Measurements from ENCODE around the gene HCN4. TPM values are rescaled to one million over a fixed set of nuclear protein-coding genes. Genes with fewer than 3 reads are reported as not detected.

HCN4 gene
- total and polyA plus RNA-seq, 2 experiments from 2014 or later, result 2.4 to 10.6 TPM

DNA sequence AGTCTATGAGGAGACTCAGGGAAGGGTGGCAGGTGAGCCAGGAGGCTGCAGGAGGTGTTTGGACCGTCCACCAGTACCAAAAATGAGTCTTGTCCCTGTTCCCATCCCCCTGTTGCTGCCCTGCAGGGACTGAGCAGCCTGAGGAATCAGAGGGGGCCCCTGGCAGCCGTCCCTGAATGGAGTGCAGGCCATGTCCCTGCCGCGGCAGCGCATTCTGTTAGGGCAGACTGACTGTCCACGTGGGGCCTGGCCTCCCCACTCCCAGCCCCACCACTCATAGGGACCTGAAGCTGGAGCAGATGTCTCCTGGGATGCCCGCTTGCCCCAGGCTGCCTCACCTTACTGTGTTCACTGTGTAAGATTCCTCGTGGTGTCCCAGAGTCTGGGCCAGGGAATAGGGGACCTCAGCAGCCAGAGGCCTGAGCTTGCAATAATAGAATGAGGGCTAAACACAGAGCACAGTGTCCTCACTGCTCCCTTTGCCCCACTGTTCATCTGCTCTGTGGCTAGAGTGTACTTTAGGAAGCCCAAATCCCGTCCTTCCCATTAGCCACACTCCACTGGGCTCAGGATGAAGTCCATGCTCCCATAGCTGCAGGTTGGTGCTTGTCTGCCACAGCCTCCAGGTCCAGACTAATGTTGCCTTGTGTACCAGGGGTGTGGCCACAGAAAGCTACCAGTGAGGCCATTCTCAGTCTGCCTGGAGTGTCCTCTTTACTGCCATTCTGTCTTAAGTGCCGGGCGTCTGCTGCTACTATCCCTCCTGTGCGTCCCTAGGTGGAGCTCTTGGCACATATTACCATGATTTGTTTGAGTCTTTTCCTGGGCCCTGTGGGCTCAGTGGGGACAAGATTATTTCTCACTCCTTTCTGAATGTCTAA is 63.2 kb downstream of the HCN4 start:
- H3K4me2 ChIP-seq, result no peak overlapping the region
- Mint-ChIP-seq H3K27me3 (ENCODE audit: insufficient read depth, low read depth, poor library complexity) (peaks cover 7% of the 10 kb centered on the region), H3K9me3 (no peaks in the 10 kb centered on the region; the same call in 2 of the 3 replicates), H3K4me1 (peaks cover 4% of the 10 kb centered on the region; the same call in 2 of the 3 replicates), H3K27ac (peak overlapping the region; percentile 72), H3K4me3 (no peak overlapping the region), H3K36me3 (ENCODE audit: low read depth) (peaks cover 16% of the 10 kb centered on the region)
- no peaks in the 10 kb centered on the region for H3F3A ChIP-seq (replicated peaks; ENCODE audit: low read depth)
- ATAC-seq, result peak; percentile 94
- no peaks in the 10 kb centered on the region for H3K9me2 ChIP-seq (ENCODE audit: insufficient read depth)
- H3K27me3 ChIP-seq (ENCODE audit: insufficient read depth), result no peaks in the 10 kb centered on the region
- no peaks in the 10 kb centered on the region for H3K4me1 ChIP-seq (ENCODE audit: insufficient read depth)
- H3K79me2 ChIP-seq (replicated peaks; ENCODE audit: insufficient read depth), result no peaks in the 10 kb centered on the region
- H4K20me1 ChIP-seq (replicated peaks; ENCODE audit: insufficient read depth), result peaks cover 5% of the 10 kb centered on the region; the same call in 1 of the 2 replicates
- no peak for TF ChIP-seq ZNF114 (CRISPR knock-in tag; IDR thresholded peaks at IDR 0.05)
- TF ChIP-seq EZH2phosphoT487 (IDR thresholded peaks at IDR 0.05; ENCODE audit: unreplicated experiment), result no peak
- TF ChIP-seq ZNF331 (CRISPR knock-in tag; IDR thresholded peaks at IDR 0.05; ENCODE audit: low read depth), result no peak
- no peak for TF ChIP-seq POLR2AphosphoS5 (IDR thresholded peaks at IDR 0.05; ENCODE audit: low read depth)
- TF ChIP-seq, protein P1, sequence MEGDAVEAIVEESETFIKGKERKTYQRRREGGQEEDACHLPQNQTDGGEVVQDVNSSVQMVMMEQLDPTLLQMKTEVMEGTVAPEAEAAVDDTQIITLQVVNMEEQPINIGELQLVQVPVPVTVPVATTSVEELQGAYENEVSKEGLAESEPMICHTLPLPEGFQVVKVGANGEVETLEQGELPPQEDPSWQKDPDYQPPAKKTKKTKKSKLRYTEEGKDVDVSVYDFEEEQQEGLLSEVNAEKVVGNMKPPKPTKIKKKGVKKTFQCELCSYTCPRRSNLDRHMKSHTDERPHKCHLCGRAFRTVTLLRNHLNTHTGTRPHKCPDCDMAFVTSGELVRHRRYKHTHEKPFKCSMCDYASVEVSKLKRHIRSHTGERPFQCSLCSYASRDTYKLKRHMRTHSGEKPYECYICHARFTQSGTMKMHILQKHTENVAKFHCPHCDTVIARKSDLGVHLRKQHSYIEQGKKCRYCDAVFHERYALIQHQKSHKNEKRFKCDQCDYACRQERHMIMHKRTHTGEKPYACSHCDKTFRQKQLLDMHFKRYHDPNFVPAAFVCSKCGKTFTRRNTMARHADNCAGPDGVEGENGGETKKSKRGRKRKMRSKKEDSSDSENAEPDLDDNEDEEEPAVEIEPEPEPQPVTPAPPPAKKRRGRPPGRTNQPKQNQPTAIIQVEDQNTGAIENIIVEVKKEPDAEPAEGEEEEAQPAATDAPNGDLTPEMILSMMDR (conservative IDR thresholded peaks at IDR 0.05; ENCODE audit: low read depth in 2 of 2), result peak; percentile 86 to 95
- H3K4me3 ChIP-seq, result no peak overlapping the region
- no peak overlapping the region for H2AFZ ChIP-seq
- no peak overlapping the region for H3K27ac ChIP-seq (ENCODE audit: low read depth)
- DNase-seq (ENCODE audit: low spot score), result peak; percentile 89
- peaks cover 9% of the 10 kb centered on the region; the same call in 1 of the 2 replicates for H3K36me3 ChIP-seq (ENCODE audit: insufficient read depth)

DNA sequence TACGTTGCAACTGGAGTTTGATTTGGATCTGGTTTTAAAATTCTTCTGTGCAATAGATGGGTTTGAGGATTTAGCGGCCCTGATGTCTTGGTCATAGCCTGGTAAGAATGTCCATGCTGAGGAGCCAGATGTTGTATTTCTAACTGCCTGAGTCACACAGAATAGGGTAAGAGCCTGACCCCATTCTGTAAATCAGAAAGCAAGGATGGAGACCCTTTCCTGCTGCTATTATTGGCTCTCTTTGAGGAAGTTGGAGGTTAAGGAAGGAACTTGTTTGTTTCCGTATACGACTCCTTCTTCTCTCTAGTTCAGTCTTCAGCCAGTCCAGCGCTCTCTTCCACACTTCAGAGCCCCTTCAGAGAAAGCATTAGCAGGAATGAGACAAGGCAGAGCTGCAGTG is 65.1 kb downstream of the HCN4 start:
- no peak overlapping the region for H3K27ac ChIP-seq (ENCODE audit: low read depth)
- H3K4me1 ChIP-seq (ENCODE audit: insufficient read depth), result no peaks in the 10 kb centered on the region
- H3K36me3 ChIP-seq (ENCODE audit: insufficient read depth), result peaks cover 17% of the 10 kb centered on the region
- Mint-ChIP-seq H3K27me3 (ENCODE audit: insufficient read depth, low read depth, poor library complexity) (peaks cover 7% of the 10 kb centered on the region), H3K4me3 (no peak overlapping the region), H3K9me3 (no peaks in the 10 kb centered on the region; the same call in 2 of the 3 replicates), H3K36me3 (ENCODE audit: low read depth) (peaks cover 23% of the 10 kb centered on the region), H3K27ac (no peak overlapping the region), H3K4me1 (peaks cover 4% of the 10 kb centered on the region; the same call in 2 of the 3 replicates)
- H3K9me2 ChIP-seq (ENCODE audit: insufficient read depth), result no peaks in the 10 kb centered on the region
- no peak overlapping the region for H2AFZ ChIP-seq
- ATAC-seq (no peak), DNase-seq (ENCODE audit: low spot score) (no peak)
- H3K4me2 ChIP-seq, result no peak overlapping the region
- no peaks in the 10 kb centered on the region for H3K27me3 ChIP-seq (ENCODE audit: insufficient read depth)
- no peak overlapping the region for H3K4me3 ChIP-seq
- no peaks in the 10 kb centered on the region for H3K79me2 ChIP-seq (replicated peaks; ENCODE audit: insufficient read depth)
- no peaks in the 10 kb centered on the region for H3F3A ChIP-seq (replicated peaks; ENCODE audit: low read depth)
- H4K20me1 ChIP-seq (replicated peaks; ENCODE audit: insufficient read depth), result peaks cover 5% of the 10 kb centered on the region; the same call in 1 of the 2 replicates
- no peak for TF ChIP-seq JUNB (IDR thresholded peaks at IDR 0.05; ENCODE audit: unreplicated experiment)
- TF ChIP-seq, protein P2, sequence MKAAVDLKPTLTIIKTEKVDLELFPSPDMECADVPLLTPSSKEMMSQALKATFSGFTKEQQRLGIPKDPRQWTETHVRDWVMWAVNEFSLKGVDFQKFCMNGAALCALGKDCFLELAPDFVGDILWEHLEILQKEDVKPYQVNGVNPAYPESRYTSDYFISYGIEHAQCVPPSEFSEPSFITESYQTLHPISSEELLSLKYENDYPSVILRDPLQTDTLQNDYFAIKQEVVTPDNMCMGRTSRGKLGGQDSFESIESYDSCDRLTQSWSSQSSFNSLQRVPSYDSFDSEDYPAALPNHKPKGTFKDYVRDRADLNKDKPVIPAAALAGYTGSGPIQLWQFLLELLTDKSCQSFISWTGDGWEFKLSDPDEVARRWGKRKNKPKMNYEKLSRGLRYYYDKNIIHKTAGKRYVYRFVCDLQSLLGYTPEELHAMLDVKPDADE (IDR thresholded peaks at IDR 0.05), result no peak
- TF ChIP-seq, protein P3, sequence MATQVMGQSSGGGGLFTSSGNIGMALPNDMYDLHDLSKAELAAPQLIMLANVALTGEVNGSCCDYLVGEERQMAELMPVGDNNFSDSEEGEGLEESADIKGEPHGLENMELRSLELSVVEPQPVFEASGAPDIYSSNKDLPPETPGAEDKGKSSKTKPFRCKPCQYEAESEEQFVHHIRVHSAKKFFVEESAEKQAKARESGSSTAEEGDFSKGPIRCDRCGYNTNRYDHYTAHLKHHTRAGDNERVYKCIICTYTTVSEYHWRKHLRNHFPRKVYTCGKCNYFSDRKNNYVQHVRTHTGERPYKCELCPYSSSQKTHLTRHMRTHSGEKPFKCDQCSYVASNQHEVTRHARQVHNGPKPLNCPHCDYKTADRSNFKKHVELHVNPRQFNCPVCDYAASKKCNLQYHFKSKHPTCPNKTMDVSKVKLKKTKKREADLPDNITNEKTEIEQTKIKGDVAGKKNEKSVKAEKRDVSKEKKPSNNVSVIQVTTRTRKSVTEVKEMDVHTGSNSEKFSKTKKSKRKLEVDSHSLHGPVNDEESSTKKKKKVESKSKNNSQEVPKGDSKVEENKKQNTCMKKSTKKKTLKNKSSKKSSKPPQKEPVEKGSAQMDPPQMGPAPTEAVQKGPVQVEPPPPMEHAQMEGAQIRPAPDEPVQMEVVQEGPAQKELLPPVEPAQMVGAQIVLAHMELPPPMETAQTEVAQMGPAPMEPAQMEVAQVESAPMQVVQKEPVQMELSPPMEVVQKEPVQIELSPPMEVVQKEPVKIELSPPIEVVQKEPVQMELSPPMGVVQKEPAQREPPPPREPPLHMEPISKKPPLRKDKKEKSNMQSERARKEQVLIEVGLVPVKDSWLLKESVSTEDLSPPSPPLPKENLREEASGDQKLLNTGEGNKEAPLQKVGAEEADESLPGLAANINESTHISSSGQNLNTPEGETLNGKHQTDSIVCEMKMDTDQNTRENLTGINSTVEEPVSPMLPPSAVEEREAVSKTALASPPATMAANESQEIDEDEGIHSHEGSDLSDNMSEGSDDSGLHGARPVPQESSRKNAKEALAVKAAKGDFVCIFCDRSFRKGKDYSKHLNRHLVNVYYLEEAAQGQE (IDR thresholded peaks at IDR 0.05; ENCODE audit: unreplicated experiment), result no peak
- TF ChIP-seq, protein P1 (conservative IDR thresholded peaks at IDR 0.05; ENCODE audit: low read depth in 2 of 2), result no peak

Measured in GM23338 (cell line).